GM21737 (cell line): ENCODE results near the gene SEC24D.
"Not testable (repeated sequence)": the region's sequence is repeated elsewhere in the genome, so short reads cannot be mapped to it uniquely, and the experiment has no call there.

Experiments used
- ATAC-seq: cut with Tn5 transposase; IDR thresholded peaks from one replicate; pipeline ENCODE4 v1.9.1; 2021; ENCODE audit warnings: mild to moderate bottlenecking, moderate library complexity; ENCODE audit not compliant: unreplicated experiment

Gene SEC24D, protein sequence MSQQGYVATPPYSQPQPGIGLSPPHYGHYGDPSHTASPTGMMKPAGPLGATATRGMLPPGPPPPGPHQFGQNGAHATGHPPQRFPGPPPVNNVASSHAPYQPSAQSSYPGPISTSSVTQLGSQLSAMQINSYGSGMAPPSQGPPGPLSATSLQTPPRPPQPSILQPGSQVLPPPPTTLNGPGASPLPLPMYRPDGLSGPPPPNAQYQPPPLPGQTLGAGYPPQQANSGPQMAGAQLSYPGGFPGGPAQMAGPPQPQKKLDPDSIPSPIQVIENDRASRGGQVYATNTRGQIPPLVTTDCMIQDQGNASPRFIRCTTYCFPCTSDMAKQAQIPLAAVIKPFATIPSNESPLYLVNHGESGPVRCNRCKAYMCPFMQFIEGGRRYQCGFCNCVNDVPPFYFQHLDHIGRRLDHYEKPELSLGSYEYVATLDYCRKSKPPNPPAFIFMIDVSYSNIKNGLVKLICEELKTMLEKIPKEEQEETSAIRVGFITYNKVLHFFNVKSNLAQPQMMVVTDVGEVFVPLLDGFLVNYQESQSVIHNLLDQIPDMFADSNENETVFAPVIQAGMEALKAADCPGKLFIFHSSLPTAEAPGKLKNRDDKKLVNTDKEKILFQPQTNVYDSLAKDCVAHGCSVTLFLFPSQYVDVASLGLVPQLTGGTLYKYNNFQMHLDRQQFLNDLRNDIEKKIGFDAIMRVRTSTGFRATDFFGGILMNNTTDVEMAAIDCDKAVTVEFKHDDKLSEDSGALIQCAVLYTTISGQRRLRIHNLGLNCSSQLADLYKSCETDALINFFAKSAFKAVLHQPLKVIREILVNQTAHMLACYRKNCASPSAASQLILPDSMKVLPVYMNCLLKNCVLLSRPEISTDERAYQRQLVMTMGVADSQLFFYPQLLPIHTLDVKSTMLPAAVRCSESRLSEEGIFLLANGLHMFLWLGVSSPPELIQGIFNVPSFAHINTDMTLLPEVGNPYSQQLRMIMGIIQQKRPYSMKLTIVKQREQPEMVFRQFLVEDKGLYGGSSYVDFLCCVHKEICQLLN

GRCh38 chr4:118835571-118836300, at the start of gene SEC24D:
TSS of gene SEC24D (minus strand) at chr4:118836126. CDS start at chr4:118833696, 2,430 bp downstream.
- peak; percentile 71 for ATAC-seq

DNA sequence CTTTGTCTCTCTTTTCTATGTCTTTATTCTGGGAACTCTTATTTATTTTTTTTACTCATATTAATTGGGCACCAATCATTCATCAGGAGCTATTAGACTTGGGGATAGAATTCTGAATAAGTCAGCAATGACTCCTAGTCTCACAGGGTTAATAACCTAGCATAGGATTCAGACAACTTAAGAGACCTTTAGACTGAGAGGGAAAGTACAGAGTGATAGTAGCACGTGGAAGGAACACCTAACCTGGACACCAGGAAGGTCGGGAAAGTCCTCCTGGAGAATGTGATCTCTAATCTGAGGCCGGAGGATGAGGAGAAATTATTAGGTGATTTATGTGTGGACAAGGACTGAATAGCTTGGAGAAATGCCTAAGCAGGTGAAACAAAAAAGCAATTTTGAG, 48.8 kb upstream of the SEC24D start:
- no peak for ATAC-seq

GRCh38 chr4:118883861-118884260, 47.9 kb upstream of the SEC24D start:
- no peak for ATAC-seq

DNA sequence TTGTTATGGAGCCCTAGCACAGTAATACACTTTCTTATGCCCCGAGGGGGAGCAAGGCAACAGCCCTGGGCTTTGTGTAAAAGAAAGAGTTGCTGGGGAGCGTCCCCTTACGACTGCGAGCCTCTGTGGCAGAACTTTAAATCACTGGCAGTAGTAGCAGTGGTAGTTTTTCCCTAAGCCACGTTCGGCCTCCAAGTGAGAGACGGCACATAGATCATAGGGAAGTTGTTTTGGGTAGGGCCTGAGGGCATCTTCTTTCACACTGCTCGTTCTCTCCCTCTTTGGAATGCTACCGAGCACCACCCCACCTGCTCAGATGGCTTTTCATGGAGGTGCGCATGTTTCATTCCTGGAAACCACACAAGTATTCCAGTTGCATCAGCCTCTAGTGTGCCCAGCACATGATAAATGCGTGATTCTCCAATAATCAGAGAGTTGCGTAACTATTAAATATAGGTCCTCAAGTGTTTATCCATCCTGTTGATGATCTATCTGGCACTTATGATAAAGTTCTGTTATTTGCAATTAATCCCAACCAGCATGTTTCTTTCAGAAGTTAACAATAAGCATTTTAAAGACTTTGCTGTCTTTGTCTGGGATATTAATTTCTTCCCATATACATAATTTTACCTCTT, 45.7 kb upstream of the SEC24D start:
- ATAC-seq = no peak

DNA sequence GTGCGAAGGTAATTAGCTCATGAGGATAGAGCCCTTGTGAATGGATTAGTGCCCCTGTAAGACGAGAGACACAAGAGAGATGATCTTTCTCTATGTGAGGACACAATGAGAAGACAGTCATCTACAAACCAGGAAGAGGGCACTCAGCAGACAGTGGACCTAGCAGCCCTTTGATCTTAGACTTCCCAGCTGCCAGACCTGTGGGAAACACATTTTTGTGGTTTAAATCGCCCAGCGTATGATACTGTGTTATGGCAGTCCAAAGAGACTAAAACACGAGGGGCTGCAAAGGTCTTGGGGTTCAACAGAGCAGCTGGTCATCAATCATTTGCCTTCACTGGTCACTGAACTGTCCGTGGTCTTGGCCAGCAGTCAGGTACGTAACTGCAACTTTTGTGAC, 43.5 kb upstream of the SEC24D start:
- ATAC-seq = no peak

- not testable (repeated sequence) for ATAC-seq
Measured at GRCh38 chr4:118878507-118878906, 42.6 kb upstream of the SEC24D start.

- no peak for ATAC-seq
Measured at GRCh38 chr4:118877797-118878196, 41.9 kb upstream of the SEC24D start.

- ATAC-seq = no peak
Measured at GRCh38 chr4:118872181-118872580, 36.3 kb upstream of the SEC24D start.

GRCh38 chr4:118869808-118870342, 33.9 kb upstream of the SEC24D start:
- no peak for ATAC-seq

DNA sequence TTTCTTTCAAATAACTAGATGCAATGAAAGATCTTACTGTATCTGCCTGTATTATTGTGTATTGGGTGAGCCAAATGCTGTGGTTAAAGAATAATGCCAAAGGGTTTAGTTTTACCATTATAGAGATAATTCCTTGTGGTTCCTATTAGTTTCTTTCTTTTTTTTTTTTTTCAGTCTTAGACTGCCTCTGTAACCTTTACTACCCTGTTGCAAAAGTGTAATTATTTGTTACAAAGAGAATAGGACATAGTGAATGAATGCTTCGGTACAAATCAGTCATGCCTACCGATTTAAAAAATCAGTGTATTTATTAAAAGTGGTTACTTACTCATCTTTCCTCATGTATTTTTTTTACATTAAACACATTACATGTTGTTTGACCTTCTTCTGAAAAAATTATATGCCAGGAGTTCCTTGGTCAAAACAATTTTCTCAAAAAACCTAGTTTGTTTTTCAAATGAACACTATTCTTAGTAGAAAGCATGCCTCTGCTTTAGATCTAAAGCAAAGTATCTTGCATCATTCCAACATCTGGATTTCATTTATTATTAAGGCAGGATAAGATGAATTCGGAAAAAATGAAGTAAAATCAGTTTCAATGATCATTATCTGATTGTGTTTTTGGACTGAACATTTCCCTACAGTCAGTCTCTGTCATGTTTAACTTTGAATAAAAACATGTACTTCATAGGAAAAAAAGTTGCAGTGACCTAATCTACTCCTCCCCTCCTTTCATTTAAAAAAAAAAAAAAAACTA, 31.6 kb upstream of the SEC24D start:
- no peak for ATAC-seq

GRCh38 chr4:118866442-118866841, 30.5 kb upstream of the SEC24D start:
- ATAC-seq = no peak

DNA sequence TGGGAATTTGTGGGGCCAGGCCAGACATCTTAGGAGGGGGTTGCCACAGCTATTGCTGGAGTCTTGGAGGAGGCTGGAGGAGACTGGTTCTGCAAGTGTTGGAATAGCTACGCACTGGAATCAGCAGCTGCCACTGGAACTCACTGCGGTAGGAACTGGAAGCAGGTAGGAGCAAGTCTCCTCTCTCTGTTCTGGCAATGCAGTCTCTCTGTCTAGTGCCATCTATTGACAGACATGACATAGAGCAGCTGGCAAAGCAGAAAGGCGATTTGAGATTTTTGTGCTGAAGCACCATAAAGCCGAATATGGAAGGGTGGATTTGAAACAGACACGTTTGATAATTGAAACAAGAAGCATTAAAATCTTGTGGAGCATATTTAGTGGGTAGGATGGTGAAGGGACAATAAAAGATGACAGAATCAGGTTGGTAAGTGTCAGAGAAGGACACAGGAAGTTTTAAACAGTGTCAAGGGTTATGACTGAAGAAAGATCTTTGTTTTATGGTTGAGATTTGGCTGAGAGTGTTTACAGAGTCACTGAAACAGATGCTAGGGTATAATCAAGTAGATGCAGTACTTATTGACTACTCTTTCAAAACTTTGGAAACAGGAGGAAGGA, 29.3 kb upstream of the SEC24D start:
- ATAC-seq = no peak

- ATAC-seq = no peak
Measured at GRCh38 chr4:118858779-118859178, 22.9 kb upstream of the SEC24D start.

- ATAC-seq = no peak
Measured at GRCh38 chr4:118857760-118858159, 21.8 kb upstream of the SEC24D start.

- peak; percentile 90 for ATAC-seq
Measured at GRCh38 chr4:118850488-118851173, 14.7 kb upstream of the SEC24D start.

- ATAC-seq = peak; percentile 10
Measured at GRCh38 chr4:118849867-118850487, 14.1 kb upstream of the SEC24D start.

DNA sequence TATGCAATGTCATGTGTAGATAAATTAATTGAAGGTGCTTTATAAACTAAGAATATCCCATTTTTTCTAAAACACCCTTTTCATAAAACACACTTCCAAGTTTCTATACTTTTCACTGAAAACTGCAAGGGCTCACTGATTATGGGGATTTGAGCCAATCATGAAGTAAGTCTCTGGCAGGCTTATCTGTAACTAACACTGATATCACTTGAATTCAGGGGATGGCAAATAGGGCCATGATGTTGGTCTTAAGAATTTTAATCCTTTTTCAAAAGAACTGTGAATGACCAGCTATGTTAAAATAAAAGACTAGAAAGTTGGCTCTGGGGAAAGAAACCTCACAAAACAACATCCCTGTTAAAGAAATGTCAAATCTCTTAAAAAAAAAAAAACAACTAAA, 13.0 kb upstream of the SEC24D start:
- no peak for ATAC-seq

GRCh38 chr4:118848242-118848641, 12.3 kb upstream of the SEC24D start:
- ATAC-seq = no peak
